ENCODE results near the gene ATG101. TPM values are rescaled to one million over a fixed set of nuclear protein-coding genes. Genes with fewer than 3 reads are reported as not detected.

The ATG101 gene
- total RNA-seq, 2 experiments from 2014 or later = 20.6 to 20.9 TPM

DNA sequence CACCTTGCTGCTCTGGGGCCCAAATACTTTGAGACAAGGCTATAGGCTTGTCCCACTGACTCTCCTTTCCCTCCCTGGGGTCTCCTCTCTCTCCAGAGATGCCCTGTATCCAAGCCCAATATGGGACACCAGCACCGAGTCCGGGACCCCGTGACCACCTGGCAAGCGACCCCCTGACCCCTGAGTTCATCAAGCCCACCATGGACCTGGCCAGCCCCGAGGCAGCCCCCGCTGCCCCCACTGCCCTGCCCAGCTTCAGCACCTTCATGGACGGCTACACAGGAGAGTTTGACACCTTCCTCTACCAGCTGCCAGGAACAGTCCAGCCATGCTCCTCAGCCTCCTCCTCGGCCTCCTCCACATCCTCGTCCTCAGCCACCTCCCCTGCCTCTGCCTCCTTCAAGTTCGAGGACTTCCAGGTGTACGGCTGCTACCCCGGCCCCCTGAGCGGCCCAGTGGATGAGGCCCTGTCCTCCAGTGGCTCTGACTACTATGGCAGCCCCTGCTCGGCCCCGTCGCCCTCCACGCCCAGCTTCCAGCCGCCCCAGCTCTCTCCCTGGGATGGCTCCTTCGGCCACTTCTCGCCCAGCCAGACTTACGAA lies 15.4 kb upstream of the ATG101 start:
- H3K4me1 ChIP-seq (ENCODE audit: insufficient read depth, low read length) = peaks cover 33% of the 10 kb centered on the region
- intact Hi-C loops (cut with DNase I, micrococcal nuclease) = no loop called here
- Mint-ChIP-seq H3K4me1 (ENCODE audit: low read depth) (peaks cover 38% of the 10 kb centered on the region), H3K36me3 (ENCODE audit: low read depth) (peaks cover 10% of the 10 kb centered on the region), H3K4me3 (peak overlapping the region; percentile 20), H3K27me3 (no peaks in the 10 kb centered on the region), H3K27ac (peak overlapping the region; percentile 36), H3K9me3 (no peaks in the 10 kb centered on the region)
- no peaks in the 10 kb centered on the region for H3K27me3 ChIP-seq (ENCODE audit: control insufficient read depth in 1 of 2, insufficient read depth in 2 of 2, low read length in 2 of 2)
- ChIA-PET CTCF (no interaction called here), POLR2A (no interaction called here)
- TF ChIP-seq, protein P1, sequence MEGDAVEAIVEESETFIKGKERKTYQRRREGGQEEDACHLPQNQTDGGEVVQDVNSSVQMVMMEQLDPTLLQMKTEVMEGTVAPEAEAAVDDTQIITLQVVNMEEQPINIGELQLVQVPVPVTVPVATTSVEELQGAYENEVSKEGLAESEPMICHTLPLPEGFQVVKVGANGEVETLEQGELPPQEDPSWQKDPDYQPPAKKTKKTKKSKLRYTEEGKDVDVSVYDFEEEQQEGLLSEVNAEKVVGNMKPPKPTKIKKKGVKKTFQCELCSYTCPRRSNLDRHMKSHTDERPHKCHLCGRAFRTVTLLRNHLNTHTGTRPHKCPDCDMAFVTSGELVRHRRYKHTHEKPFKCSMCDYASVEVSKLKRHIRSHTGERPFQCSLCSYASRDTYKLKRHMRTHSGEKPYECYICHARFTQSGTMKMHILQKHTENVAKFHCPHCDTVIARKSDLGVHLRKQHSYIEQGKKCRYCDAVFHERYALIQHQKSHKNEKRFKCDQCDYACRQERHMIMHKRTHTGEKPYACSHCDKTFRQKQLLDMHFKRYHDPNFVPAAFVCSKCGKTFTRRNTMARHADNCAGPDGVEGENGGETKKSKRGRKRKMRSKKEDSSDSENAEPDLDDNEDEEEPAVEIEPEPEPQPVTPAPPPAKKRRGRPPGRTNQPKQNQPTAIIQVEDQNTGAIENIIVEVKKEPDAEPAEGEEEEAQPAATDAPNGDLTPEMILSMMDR (IDR thresholded peaks at IDR 0.05) = no peak
- H3K9me3 ChIP-seq (ENCODE audit: control insufficient read depth in 1 of 2, insufficient read depth in 1 of 2, low read length in 2 of 2) = no peaks in the 10 kb centered on the region
- DNase-seq (peak in 1 of 14 experiments; percentile 23), ATAC-seq (ENCODE audit: poor library complexity) (no peak)
- H3K27ac ChIP-seq (ENCODE audit: low read depth in 1 of 2, low read length in 2 of 2) = no peak overlapping the region
- H3K36me3 ChIP-seq (ENCODE audit: insufficient read depth, low read length) = peaks cover 10% of the 10 kb centered on the region
- H3K4me3 ChIP-seq (ENCODE audit: low read length) = no peak overlapping the region

DNA sequence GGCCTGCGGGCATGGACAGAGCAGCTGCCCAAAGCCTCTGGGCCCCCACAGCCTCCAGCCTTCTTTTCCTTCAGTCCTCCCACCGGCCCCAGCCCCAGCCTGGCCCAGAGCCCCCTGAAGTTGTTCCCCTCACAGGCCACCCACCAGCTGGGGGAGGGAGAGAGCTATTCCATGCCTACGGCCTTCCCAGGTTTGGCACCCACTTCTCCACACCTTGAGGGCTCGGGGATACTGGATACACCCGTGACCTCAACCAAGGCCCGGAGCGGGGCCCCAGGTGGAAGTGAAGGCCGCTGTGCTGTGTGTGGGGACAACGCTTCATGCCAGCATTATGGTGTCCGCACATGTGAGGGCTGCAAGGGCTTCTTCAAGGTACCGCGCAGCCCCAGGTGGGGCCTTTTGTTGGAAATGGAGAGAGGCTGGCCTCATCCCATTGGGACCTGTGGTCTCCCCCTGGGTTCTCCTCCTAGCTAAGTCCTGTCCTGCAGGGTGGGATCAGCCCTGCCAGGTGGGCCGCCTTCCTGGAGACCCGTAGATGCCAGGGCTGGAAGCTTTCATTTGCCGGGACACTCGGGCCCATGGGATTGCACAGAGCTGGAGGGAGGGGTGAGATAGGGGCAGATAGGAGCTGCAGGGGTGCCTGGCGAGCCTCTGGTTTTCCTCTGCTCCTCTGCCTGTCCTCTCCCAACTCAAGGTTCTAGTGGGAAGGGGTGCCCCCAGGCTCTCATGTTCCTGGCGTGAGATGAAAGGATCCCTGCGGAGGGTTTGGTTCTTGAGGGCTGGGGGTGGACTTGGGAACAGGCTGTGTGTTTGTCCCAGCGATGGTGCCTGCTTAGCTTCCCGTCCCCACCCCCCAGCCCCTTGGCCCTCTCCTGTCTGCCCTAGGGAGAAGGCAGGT lies 14.7 kb upstream of the ATG101 start:
- DNase-seq = no peak
- no peak overlapping the region for H3K27ac ChIP-seq (ENCODE audit: low read depth in 1 of 2, low read length in 2 of 2)
- peaks cover 28% of the 10 kb centered on the region for H3K4me1 ChIP-seq (ENCODE audit: insufficient read depth, low read length)
- intact Hi-C loops (cut with DNase I, micrococcal nuclease) = no loop called here
- no peaks in the 10 kb centered on the region for H3K9me3 ChIP-seq (ENCODE audit: control insufficient read depth in 1 of 2, insufficient read depth in 1 of 2, low read length in 2 of 2)
- Mint-ChIP-seq H3K27ac (no peak overlapping the region), H3K4me1 (ENCODE audit: low read depth) (peaks cover 30% of the 10 kb centered on the region), H3K9me3 (no peaks in the 10 kb centered on the region), H3K36me3 (ENCODE audit: low read depth) (peaks cover 10% of the 10 kb centered on the region), H3K27me3 (no peaks in the 10 kb centered on the region), H3K4me3 (no peak overlapping the region)
- ChIA-PET CTCF (no interaction called here), POLR2A (no interaction called here)
- H3K4me3 ChIP-seq (ENCODE audit: low read length) = no peak overlapping the region
- H3K27me3 ChIP-seq (ENCODE audit: control insufficient read depth in 1 of 2, insufficient read depth in 2 of 2, low read length in 2 of 2) = no peaks in the 10 kb centered on the region
- ATAC-seq (ENCODE audit: poor library complexity) = no peak
- peaks cover 10% of the 10 kb centered on the region for H3K36me3 ChIP-seq (ENCODE audit: insufficient read depth, low read length)
- TF ChIP-seq, protein P1 (IDR thresholded peaks at IDR 0.05) = no peak

GRCh38 chr12:52055731-52056711 lies 13.8 kb upstream of the ATG101 start:
- CTCF ChIA-PET = no interaction called here

More at GRCh38 chr12:52055731-52056711, 13.8 kb upstream of the ATG101 start:
- TF ChIP-seq, protein P1 (IDR thresholded peaks at IDR 0.05) = no peak
- ATAC-seq (ENCODE audit: poor library complexity) (no peak), DNase-seq (no peak)
- no peaks in the 10 kb centered on the region for H3K27me3 ChIP-seq (ENCODE audit: control insufficient read depth in 1 of 2, insufficient read depth in 2 of 2, low read length in 2 of 2)
- peaks cover 10% of the 10 kb centered on the region for H3K36me3 ChIP-seq (ENCODE audit: insufficient read depth, low read length)
- H3K4me3 ChIP-seq (ENCODE audit: low read length) = no peak overlapping the region
- POLR2A ChIA-PET = no interaction called here
- H3K4me1 Mint-ChIP-seq (ENCODE audit: low read depth) = peaks cover 25% of the 10 kb centered on the region
- no peaks in the 10 kb centered on the region for H3K9me3 Mint-ChIP-seq
- no peak overlapping the region for H3K27ac ChIP-seq (ENCODE audit: low read depth in 1 of 2, low read length in 2 of 2)
- intact Hi-C loops (cut with DNase I, micrococcal nuclease) = no loop called here
- H3K27ac Mint-ChIP-seq = peak overlapping the region; percentile 24
- no peaks in the 10 kb centered on the region for H3K27me3 Mint-ChIP-seq
- no peak overlapping the region for H3K4me3 Mint-ChIP-seq
- H3K4me1 ChIP-seq (ENCODE audit: insufficient read depth, low read length) = peaks cover 19% of the 10 kb centered on the region
- H3K9me3 ChIP-seq (ENCODE audit: control insufficient read depth in 1 of 2, insufficient read depth in 1 of 2, low read length in 2 of 2) = no peaks in the 10 kb centered on the region
- peaks cover 10% of the 10 kb centered on the region for H3K36me3 Mint-ChIP-seq (ENCODE audit: low read depth)

Measured in CD4-positive, alpha-beta T cell (primary cell).